Measurements from ENCODE around the gene WDR1. TPM values are rescaled to one million over a fixed set of nuclear protein-coding genes. Genes with fewer than 3 reads are reported as not detected.
A peak's percentile ranks its signal among the peaks of the same experiment; 100 is the strongest.

Gene WDR1
- total RNA-seq, 1 experiment from 2014 or later, result 367 TPM

DNA sequence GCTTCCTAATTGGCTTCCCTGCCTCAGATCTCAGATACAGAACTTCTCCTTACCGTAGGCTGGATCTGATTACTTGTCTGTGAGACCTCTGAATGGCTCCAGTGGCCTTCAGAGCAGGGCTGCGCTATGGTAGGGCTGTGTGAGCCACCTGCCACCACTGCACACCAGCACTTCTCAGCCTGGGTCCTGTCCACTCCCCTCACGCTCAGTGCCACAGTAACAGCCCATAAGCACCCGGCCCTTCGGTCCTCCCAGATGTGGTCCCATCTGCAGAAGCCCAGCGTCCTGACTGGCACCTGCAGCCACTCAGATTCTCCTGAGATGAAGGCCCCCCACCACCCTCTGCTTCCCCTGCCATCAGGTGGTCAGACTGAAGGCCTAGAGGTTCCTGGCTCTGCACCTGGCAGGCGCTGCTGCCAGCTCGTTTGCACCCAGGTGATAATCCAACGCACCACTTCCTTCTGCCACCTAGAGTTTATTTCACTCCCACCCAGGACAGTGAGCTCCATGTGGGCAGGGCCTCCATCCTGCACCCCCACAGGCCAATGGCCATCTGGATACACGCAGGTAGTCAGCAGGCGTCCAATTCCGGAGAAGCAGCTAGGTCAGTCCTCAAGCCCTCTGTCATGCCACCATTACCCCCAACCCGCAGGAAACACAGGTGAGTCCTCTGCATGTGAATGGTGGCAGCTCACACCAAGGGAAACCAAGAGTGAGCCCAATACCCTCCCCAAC, 5.4 kb downstream of the WDR1 start:
- no peak overlapping the region for H2BK20ac ChIP-seq (ENCODE audit: low read depth, low read length, poor library complexity, severe bottlenecking)
- H3K23me2 ChIP-seq (ENCODE audit: insufficient read length, low read depth, low read length, poor library complexity, severe bottlenecking), result peaks cover 4% of the 10 kb centered on the region
- H3K27ac ChIP-seq (ENCODE audit: insufficient read length, low read depth, low read length), result no peak overlapping the region
- H3K4me2 ChIP-seq (ENCODE audit: insufficient read depth, insufficient read length, low read length), result no peak overlapping the region
- no peaks in the 10 kb centered on the region for H3K9me3 ChIP-seq (ENCODE audit: control insufficient read depth, low read depth, low read length)
- peaks cover 77 to 87% of the 10 kb centered on the region in 2 experiments for H3K4me1 Mint-ChIP-seq
- H3K9me3 Mint-ChIP-seq, result no peaks in the 10 kb centered on the region
- H3K36me3 Mint-ChIP-seq (ENCODE audit: insufficient read depth in 1 of 3, low read depth in 3 of 3), result peaks cover 66 to 89% (median 89%) of the 10 kb centered on the region in 3 experiments
- peaks cover 5% of the 10 kb centered on the region for H3K79me1 ChIP-seq (ENCODE audit: insufficient read depth, low read depth, low read length, poor library complexity, severe bottlenecking)
- WGBS (ENCODE audit: extremely low coverage, insufficient read length, low lambda C conversion rate), result no CpG with 5 or more reads among the region's 13 CpGs
- peak overlapping the region; percentile 48 to 91 (median 78); a peak in 4 of 7 replicates for H3K27ac Mint-ChIP-seq
- no peaks in the 10 kb centered on the region; the same call in 1 of the 2 replicates for H3K27me3 Mint-ChIP-seq (ENCODE audit: low read depth)
- TF ChIP-seq, protein P1, sequence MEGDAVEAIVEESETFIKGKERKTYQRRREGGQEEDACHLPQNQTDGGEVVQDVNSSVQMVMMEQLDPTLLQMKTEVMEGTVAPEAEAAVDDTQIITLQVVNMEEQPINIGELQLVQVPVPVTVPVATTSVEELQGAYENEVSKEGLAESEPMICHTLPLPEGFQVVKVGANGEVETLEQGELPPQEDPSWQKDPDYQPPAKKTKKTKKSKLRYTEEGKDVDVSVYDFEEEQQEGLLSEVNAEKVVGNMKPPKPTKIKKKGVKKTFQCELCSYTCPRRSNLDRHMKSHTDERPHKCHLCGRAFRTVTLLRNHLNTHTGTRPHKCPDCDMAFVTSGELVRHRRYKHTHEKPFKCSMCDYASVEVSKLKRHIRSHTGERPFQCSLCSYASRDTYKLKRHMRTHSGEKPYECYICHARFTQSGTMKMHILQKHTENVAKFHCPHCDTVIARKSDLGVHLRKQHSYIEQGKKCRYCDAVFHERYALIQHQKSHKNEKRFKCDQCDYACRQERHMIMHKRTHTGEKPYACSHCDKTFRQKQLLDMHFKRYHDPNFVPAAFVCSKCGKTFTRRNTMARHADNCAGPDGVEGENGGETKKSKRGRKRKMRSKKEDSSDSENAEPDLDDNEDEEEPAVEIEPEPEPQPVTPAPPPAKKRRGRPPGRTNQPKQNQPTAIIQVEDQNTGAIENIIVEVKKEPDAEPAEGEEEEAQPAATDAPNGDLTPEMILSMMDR (conservative IDR thresholded peaks at IDR 0.05), result no peak
- H4K5ac ChIP-seq (ENCODE audit: insufficient read length, low read depth, low read length), result no peak overlapping the region
- no peak overlapping the region for H3K9ac ChIP-seq (ENCODE audit: extremely low read depth, insufficient read length, low read length)
- no peaks in the 10 kb centered on the region for H3K27me3 ChIP-seq (ENCODE audit: insufficient read depth, low read length)
- H2AK5ac ChIP-seq (ENCODE audit: insufficient read length, low read length), result no peak overlapping the region
- no peak overlapping the region for H2BK12ac ChIP-seq (ENCODE audit: insufficient read length, low read depth, low read length)
- H3K4me3 Mint-ChIP-seq, result peak overlapping the region; percentile 17 to 21; a peak in 2 of 5 replicates
- no peak overlapping the region for H3T11ph ChIP-seq (ENCODE audit: low read length)
- H3K23ac ChIP-seq (ENCODE audit: insufficient read length, low read depth, low read length), result no peak overlapping the region
- peaks cover 65% of the 10 kb centered on the region for H3K79me2 ChIP-seq (ENCODE audit: insufficient read depth, low read length)
- H3K4ac ChIP-seq (ENCODE audit: low read depth, low read length), result no peak overlapping the region
- no peak overlapping the region for H3K56ac ChIP-seq (ENCODE audit: insufficient read length, low read depth, low read length)
- no peak overlapping the region for H2AFZ ChIP-seq (ENCODE audit: low read length)
- H4K91ac ChIP-seq (ENCODE audit: insufficient read length, low read depth, low read length), result no peak overlapping the region
- no peak overlapping the region for H2BK15ac ChIP-seq (ENCODE audit: low read depth, low read length)
- peak; percentile 61 for DNase-seq
- H3K14ac ChIP-seq (ENCODE audit: insufficient read depth, low read length), result peak overlapping the region; percentile 13; the same call in 1 of the 2 replicates
- H2BK120ac ChIP-seq (ENCODE audit: low read depth, low read length, poor library complexity, severe bottlenecking), result no peak overlapping the region
- H2BK5ac ChIP-seq (ENCODE audit: insufficient read length, low read length), result no peak overlapping the region
- H3K4me1 ChIP-seq (ENCODE audit: insufficient read depth, low read length), result peaks cover 14% of the 10 kb centered on the region; the same call in 1 of the 2 replicates
- peaks cover 2% of the 10 kb centered on the region for H4K20me1 ChIP-seq (ENCODE audit: control insufficient read depth, insufficient read depth, insufficient read length)
- no peak overlapping the region for H4K8ac ChIP-seq (replicated peaks; ENCODE audit: insufficient read length, low read depth, low read length)
- no peak overlapping the region for H3K18ac ChIP-seq (ENCODE audit: insufficient read length, low read depth, low read length)

All from H9 (cell line).